Left kidney (tissue), 2 donors: Measurements from ENCODE around the gene MSL1. TPM values are rescaled to one million over a fixed set of nuclear protein-coding genes. Genes with fewer than 3 reads are reported as not detected.
"Not testable (repeated sequence)": the region's sequence is repeated elsewhere in the genome, so short reads cannot be mapped to it uniquely, and the experiment has no call there.

ENCODE experiments used
- DNase-seq: peaks from one replicate; pipeline ENCODE4 v3.0.0-alpha.2; 2013
- polyA plus RNA-seq: library from polyadenylated mRNA; unstranded; fragments of 120-200 nt; gene quantifications from one replicate; pipeline ENCODE4 v1.2.1, GENCODE V29; 2013; ENCODE audit not compliant: insufficient read length

Gene MSL1
- polyA plus RNA-seq, 1 donor, result 197 TPM

DNA sequence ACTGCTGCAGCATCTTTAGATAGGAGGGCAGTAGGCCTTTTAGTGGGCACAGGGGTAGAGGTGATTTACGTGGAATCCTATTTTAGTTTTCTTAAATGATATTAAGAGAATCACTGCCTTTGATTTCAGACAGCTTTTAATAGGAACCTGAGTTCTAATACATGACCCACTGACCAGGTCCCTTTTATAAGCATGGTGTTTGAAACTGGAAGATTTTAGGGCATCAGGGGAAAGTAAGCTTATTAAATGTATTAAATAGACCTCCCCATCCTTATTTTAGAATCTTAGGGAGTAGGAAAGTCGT lies 2.0 kb downstream of the MSL1 start:
- no peak for DNase-seq

DNA sequence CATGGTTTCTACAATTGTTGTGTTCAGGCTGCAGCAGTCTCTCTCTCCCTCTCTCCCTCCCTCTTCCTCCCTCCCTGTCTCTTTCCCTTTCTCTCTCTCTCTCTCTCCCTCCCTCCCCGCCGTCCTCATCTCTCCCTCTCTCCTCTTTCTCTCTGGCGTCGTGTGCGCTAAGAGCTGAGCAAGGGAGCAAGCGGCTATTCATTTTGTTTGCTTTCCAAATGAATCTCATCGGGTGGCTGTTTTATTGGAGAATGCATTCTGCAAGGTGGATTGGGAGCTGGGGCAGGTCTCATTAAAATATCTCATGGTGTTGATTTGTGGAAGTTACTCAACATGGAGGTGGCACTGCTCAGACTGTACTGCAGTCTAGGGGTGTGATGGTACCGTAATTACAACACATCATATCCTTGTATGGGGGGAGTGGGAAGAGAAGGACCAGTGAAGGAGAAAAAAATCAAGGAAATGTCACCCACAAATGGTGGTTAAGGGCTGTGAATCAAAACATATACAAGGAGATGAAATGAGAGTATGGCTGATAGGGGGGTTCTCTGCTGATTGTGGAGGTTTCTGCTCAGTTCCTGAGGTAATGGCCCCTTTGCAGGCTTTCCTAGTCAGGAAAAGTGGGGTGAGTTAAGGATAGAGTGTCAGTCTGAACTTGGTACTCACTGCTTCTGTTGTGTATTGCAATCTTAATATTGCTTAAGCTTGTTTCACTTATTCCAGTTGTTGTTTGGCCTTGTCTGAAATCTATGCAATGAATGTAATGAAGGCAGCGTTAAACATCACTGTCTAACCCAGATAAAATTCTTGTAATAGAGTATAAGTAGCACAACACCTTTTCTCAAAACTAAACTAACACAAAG lies 2.7 kb downstream of the MSL1 start:
- no peak for DNase-seq

DNA sequence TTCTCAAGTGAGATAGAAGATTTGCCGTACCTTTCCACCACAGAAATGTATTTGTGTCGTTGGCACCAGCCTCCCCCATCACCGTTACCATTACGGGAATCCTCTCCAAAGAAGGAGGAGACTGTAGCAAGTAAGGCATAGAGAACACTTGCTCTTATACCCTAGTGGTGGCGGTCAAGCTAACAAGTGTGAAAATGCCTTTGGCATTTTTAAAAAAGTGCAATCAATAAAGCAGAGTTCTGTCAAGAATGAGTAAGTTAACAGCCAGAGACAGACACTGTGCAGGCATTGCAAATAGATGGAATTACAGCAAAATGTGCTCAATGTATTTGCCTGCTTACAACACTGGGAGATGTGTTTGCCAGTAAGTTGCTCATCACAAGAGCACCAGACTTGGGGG lies 7.7 kb downstream of the MSL1 start:
- no peak for DNase-seq

DNA sequence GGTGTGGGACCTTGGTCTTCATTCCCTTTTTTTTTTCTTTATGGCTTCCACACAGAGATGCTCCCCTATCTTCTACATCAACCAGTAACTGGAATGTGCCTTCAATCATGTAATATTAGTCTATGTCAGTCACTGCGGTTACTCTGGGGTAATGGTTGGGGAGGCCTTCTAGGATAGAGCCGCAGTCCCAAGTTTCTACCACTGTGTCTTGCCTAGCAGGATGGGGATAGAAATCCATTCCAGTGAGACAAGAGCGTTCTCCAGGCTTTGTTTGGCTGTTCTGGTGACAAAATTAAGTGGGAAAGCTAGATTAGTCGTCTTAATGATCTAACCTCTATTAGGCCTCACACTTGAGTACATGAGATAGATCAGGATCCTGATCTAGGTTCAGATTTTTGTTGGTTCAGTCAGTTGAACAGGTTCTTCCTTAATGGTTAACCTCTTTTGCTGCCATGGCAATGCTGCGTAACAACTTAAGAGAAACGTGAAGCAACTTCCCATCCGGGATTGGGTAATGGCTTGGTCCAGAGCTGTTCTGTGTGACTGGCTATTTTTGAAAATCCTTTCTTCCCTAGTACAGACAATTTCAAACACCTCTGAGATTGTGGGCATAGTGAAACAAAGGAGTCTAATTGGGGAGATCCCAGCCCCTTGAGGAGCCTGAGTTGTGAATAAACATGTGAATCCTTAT lies 8.7 kb downstream of the MSL1 start:
- no peak for DNase-seq

DNA sequence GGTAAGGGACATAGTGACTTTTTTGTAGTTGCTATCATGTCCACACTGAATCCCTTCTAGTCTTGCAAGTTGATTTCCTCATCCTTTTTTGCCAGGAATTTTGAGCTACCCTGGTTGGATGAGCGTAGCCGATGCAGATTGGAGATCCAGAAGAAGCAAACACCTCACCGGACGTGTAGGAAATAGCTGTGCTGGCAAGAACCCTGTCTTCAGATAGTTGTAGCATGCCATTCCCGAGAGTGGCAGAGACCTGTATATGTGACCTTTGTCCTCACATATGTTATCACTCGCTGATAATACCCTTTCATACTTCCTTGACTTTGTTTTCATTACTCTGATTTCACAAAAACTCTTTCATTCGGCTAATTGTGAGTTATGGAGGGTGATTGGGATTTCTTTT lies 12.4 kb downstream of the MSL1 start:
- DNase-seq, result no peak

DNA sequence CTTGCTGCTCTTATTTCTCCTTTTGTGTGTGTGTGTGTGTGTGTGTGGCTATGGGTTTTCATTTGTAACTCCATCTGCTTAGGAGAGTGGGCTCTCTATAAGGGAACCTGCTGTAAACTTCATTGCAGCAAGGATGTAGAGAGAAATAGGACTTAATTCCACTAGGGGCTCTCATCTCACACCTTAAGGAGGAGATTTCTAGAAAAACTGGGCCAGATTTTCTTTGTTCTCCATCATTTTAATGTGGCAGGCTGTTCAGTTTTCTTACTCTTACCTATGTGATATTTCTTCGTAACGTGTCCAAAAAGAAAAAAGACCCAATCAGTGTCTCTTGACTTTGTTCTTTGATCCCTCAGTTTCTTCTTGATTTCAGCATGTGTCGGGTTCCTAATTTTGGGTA lies 14.0 kb downstream of the MSL1 start:
- no peak for DNase-seq

DNA sequence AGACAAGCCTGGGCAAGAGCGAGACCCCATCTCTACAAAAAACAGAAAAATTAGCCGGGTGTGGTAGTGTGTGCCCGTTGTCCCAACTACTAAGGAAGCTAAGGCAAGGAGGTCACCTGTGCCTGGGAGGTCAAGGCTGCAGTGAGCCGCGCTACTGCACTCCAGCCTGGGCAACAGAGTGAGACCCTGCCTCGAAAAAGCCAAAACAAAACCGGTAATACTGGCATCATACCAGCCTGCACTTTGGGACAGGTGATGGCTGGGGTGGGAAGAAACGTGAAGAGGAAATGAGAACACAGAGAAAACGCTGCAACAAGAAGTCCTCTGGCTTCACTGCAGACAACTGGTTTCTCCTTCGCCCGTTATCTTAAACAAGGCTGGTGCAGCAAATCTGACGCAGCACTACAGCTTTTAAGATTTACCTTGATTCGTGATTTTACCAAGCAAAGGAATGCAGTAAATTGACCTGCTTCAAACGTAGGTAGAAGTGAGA lies 17.8 kb downstream of the MSL1 start:
- no peak for DNase-seq

DNA sequence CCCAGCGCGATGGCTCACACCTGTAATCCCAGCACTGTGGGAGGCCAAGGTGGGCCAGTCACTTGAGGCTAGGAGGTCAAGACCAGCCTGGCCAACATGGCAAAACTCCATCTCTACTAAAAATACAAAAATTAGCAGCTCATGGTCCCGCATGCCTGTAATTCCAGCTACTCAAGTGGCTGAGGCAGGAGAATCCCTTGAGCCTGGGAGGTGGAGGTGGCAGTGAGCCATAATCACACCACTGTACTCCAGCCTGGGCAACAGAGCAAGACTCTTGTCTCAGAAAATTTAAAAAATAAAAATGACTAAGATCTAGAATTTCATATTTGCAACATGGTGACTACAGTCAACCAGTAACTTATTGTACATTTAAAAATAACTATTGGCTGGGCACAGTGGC lies 21.4 kb downstream of the MSL1 start:
- not testable (repeated sequence) for DNase-seq

DNA sequence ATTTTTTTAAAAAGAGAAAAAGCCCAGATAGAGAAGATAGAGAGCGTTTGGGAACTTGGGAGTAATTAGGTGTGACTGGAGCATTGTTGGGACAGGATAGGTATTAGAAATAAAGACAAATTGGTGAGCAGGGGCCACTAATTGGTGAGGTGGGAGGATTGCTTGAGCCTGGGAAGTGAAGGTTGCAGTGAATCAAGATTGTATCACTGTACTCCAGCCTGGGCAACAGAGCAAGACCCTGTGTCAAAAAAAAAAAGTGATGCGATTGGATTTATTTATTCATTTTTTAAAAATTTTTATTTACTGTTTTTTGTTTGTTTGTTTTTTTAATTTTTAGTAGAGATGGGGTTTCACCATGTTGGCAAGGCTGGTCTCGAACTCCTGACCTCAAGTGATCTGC lies 23.7 kb downstream of the MSL1 start:
- DNase-seq, result no peak

DNA sequence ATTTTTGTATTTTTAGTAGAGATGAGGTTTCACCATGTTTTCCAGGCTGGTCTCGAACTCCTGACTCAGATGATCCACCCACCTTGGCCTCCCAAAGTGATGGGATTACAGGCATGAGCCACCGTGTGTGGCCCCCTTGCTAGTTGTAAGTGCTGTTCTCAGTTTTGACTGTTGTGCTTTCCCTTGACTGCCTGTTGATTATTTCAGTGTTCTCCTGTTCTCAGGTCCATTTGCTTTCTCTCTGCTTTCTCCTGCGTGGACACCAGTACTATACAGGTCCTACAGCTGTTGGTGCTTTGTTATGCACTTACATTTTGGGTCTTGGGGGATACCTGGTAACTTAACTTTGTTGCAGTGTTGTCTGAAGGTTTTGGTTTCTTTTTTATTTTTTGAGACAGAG lies 26.8 kb downstream of the MSL1 start:
- no peak for DNase-seq

DNA sequence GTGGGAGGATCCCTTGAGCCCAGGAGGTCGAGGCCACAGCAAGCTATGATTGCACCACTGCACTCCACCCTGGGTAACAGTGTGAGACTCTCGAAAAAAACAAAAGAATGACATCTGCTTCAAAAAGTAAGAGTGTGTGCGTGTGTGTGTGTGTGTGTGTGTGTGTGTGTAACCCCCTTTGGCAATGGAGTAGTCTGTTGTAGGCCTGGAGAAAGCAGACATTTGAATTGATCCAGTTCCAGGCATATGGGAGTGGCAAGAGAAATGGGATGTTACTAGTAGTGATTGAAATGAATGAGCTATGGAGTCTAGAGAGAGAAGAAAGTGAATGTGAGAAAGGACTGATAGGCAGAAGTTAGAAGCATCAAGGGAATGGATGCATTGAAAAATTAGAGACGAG lies 28.5 kb downstream of the MSL1 start:
- DNase-seq, result no peak

DNA sequence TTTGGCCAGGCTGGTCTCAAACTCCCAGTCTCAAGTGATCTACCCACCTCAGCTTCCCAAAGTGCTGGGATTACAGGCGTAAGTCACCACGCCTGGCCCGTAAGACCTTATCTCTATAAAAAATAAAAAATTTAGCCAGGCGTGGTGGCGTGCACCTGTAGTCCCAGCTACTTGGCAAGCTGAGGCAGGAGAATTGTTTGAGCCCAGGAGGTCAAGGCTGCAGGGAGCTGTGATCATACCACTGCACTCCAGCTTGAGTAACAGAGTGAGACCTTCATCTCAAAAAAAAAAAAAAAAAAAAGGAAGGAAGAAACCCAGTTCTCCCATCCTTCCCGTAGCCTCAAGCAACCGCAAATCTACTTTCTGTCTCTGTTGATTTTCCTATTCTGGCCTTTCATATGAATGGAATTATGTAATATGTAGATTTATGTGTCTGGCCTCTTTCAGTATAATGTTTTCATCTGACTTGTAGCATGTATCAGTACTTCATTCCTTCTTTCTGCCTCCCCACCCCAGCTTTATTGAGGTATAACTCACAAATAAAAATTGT lies 29.7 kb downstream of the MSL1 start:
- no peak for DNase-seq

DNA sequence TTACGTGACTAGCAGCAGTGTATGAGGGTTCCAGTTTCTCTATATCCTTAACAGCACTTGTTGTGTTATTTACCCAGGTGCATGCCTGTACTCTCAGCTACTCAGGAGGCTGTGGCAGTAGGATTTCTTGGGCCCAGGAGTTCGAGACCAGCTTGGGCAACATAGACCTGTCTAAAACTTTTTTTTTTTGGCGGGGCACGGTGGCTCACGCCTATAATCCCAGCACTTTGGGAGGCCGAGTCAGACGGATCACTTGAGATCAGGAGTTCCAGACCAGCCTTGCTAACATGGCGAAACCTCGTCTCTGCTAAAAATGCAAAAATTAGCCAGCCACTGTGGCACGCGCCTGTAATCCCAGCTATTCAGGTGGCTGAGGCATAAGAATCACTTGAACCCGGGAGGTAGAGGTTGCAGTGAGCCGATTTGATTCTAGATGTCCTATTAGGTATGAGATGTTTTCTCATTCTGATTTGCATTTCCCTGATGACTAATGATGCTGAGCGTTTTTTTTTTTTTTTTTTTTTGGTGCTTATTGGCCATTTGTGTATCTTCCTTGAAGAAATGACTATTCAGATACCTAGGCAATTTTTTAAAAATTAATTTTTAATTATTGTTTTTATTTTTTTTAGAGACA lies 31.9 kb downstream of the MSL1 start:
- DNase-seq, result no peak

DNA sequence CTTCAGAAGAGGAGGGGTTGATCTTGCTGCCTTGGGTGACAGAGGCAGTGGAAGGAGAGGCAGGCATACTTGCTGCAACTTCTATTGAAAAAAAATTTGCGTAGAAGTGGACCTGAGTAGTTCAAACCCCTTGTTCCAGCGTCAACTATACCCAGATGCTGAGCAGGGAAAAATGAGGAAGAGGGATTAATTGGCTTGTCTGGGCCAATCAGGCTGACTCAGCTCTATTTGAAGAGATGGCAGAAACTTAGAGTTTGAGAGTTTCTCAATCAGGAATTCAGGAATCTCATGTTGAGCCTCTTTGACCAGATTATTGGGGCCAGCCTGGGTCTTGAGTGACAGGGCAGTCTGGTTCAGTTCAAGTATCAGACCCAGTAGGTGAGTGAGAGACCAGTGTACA lies 36.2 kb downstream of the MSL1 start:
- no peak for DNase-seq

DNA sequence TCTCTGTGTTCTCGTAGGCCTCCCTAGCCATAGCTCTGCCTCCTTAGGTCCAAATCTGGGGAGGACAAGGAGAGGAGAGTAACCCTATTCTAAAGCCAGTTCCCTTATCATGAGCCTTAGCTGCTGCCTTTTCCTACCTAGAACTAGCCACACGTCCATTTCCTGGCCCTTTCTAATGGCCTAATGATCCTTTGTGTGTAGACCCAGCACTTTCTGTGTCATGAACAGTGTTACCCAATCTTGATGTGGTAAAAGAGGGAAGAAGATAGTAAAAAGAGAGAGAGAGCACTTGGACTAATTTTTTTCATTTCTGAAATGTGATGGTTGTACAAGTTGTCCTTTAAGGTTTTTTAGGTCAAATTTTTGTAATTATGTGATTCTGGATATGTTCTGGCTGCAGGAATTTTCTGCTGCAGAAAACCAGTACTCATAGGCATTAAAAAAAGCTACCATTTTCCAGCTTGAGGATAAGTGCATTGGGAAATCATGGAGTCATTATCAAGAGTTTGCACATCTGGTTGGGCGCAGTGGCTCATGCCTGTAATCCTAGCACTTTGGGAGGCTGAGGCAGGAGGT lies 36.8 kb downstream of the MSL1 start:
- DNase-seq, result no peak

DNA sequence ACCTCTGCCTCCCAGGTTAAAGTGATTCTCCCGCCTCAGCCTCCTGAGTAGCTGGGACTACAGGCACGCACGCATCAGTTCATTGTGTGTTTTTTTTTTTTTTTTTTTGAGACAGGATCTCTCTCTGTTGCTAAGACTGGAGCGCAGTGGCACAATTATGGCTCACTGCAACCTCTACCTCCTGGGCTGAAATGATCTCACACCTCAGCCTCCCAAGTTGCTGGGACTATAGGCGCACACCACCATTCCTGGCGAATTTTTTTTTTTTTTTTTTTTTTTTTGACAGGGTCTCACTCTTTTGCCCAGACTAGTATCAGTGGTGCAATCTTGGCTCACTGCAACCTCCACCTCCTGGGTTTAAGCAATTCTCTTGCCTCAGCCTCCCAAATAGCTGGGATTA lies 37.7 kb downstream of the MSL1 start:
- DNase-seq, result no peak

DNA sequence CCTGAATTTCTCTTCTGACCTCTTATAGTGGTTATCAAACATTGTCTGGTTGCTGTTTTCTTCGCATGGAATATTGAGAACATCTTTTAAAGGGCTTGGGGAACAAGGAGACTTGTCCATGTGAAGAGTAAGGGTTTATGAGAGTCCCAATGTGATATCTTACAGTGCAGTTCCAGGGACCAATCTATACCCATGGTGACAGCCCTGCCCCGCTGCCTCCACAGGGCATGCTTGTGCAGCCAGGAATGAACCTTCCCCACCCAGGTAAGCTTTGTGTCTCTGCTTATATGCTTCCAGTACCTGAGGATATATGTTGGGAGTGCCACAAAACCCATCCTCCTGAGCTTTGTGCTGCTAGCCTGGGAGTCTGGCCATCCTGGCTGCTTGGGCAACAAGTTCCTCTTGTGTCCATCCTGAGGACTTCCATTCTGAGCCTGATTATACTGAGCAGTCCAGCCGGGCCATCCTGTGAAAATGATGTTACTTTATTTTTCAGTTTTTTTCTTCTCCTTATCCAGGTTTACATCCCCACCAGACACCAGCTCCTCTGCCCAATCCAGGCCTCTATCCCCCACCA lies 46.0 kb downstream of the MSL1 start:
- no peak for DNase-seq

DNA sequence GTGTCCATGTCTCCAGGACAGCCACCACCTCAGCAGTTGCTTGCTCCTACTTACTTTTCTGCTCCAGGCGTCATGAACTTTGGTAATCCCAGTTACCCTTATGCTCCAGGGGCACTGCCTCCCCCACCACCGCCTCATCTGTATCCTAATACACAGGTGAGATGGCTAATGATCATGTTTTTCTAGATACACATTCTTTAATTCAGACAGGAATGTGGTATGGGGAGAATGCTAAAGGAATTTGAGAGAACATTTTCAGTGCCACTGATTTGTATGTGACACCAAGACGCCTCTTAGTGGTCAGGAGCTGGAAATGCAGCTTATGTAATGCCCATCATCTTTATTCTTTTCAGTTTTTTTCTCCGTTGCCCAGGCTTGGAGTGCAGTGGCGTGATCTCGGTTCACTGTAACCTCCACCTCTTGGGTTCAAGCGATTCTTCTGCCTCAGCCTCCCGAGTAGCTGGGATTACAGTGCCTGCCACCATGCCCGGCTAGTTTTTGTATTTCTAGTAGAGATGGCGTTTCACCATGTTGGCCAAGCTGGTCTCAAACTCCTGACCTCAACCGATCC lies 46.6 kb downstream of the MSL1 start:
- DNase-seq, result peak; percentile 57

DNA sequence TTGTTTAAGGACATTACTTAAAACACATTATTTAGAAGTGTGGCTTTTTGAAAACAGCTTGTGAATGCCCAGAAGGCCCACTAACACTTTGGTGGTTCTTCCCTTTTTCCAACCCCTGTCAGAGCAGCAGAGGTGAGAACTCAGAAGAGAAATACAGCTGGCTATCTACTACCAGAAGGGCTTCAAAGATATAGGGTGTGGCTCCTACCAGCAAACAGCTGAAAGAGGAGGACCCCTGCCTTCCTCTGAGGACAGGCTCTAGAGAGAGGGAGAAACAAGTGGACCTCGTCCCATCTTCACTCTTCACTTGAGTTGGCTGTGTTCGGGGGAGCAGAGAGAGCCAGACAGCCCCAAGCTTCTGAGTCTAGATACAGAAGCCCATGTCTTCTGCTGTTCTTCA lies 48.6 kb downstream of the MSL1 start:
- DNase-seq, result no peak

DNA sequence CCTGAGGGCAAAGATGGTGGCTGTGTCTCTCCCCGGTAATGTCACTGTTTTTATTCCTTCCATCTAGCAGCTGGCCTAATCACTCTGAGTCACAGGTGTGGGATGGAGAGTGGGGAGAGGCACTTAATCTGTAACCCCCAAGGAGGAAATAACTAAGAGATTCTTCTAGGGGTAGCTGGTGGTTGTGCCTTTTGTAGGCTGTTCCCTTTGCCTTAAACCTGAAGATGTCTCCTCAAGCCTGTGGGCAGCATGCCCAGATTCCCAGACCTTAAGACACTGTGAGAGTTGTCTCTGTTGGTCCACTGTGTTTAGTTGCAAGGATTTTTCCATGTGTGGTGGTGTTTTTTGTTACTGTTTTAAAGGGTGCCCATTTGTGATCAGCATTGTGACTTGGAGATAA lies 50.0 kb downstream of the MSL1 start:
- no peak for DNase-seq

DNA sequence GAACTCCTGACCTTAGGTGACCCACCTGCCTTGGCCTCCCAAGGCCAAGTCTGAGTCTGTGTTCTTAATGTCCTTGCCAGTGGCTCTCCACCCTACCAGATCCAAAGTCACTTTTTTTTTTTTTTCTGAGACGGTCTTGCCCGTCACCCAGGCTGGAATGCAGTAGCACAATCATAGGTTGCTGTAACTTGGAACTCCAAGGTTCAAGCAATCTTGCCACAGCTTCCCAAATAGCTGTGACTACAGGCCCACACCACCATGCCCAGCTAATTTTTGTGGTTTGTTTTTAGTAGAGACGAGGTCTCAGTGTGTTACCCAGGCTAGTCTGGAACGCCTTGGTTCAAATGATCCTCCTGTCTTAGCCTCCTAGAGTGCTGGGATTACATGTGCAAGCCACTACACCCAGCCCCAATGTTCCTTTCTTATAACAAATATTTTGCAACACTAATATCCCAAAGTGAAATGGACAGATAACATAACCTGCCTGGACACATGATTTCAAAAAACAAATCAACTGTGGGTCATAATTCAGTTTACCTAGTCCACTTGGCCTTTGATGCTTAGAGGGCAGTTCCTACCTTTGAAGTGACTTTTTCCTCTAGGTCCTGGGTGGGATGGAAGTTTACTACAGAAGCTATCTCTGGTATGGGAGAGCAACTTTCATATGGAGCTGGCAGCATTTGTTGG lies 51.5 kb downstream of the MSL1 start:
- no peak for DNase-seq
